T47D (cell line): ENCODE results near the gene FAM120B.
A peak's percentile ranks its signal among the peaks of the same experiment; 100 is the strongest.

ENCODE experiments used
- DNase-seq, 2 experiments: peaks; one replicate each; pipeline versions ENCODE4 v3.0.0 to v3.0.0-alpha.2; 2011 to 2012; ENCODE audit warnings: low read depth in 1 of 2, low spot score in 1 of 2
- JUND ChIP-seq: IDR thresholded peaks from 2 replicates; pipeline ENCODE4 v1.6.1; 2012; ENCODE audit warnings: low read depth
- in situ Hi-C: cut with HindIII; loops from 2 replicates; pipeline ENCODE4 v1.10.0; 2016; ENCODE audit warnings: low sequenced_read_pairs, low pct_unique_long_range_greater_than_20kb

FAM120B gene

GRCh38 chr6:170439366-170440361 is 133.1 kb downstream of the FAM120B start:
- DNase-seq: no peak
- in situ Hi-C loops: no loop called here

GRCh38 chr6:170440437-170440836 is 133.9 kb downstream of the FAM120B start:
- DNase-seq: no peak
- TF ChIP-seq JUND: no peak
- in situ Hi-C loops: no loop called here

More at GRCh38 chr6:170439366-170440361, 133.1 kb downstream of the FAM120B start:
- TF ChIP-seq JUND: no peak

GRCh38 chr6:170441316-170441715 is 134.8 kb downstream of the FAM120B start:
- in situ Hi-C loops: no loop called here
- no peak for TF ChIP-seq JUND
- no peak for DNase-seq

DNA sequence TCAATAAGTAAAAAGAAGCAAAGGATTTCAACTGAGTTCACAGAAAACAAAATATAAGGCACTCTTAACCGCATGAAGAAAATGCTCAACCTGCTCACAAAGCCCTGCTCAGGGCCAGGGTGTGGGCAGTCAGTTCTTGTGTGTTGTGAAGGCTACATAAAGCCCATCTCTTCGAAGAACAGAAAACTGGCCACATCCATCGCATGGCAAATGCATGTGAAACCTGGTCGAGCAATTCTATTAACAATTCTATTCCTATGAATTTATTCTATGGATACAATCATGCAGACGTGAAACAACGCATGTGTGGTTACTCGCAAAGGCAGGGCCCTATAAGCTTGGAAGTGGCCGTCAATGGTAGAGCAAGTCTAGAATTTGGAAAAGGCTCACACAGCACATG is 136.0 kb downstream of the FAM120B start:
- no peak for DNase-seq
- TF ChIP-seq JUND: no peak
- in situ Hi-C loops: no loop called here

- in situ Hi-C loops: no loop called here
- DNase-seq: peak in 1 of 2 experiments; percentile 40
- no peak for TF ChIP-seq JUND
These were observed 136.6 kb downstream of the FAM120B start for GRCh38 chr6:170443151-170443662.

DNA sequence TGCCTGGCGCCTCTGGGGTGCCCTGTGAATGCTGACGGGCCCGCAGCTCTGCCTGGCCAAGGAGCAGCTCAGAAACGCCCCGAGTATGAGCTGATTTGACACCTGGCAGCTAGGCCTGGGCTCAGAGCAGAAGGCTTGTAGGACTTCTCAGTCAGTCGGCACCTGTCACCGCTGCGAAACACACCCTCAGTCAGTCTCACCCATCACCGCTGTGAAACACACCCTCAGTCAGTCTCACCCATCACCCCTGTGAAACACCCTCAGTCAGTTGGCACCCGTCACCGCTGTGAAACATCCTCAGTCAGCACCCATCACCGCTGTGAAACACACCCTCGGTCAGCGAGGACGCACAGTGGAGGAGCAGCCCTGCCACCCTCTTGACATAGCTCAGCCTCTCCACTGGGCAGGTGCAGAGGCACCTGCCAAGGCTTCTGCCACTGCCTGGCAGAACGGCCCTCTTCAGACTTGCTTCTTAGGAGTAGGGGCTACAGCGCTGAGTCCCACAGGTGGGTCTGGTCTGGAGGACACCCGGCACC is 137.6 kb downstream of the FAM120B start:
- in situ Hi-C loops: no loop called here
- DNase-seq: no peak
- no peak for TF ChIP-seq JUND

DNA sequence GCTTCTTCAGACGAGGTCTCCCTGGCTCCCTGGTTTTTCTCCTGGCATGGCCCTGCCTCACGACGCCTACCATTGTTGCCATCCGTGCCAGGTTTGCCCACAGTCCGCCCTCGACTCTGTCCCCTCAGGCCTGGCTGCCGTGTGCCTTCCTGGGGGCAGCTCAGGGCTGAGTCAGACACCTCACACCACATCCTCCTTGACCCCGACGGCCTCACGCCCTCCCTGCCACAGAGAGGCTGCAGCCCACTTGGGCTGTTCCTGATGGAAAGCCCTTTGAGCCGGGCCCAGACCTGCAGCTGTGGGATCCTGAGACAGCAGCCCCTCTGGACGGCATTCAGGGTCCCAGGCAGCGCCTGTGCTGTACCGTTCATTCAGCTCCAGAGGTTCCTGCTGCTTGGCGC is 138.3 kb downstream of the FAM120B start:
- no peak for TF ChIP-seq JUND
- DNase-seq: no peak

GRCh38 chr6:170445487-170445886 is 138.9 kb downstream of the FAM120B start:
- no peak for DNase-seq
- in situ Hi-C loops: no loop called here
- TF ChIP-seq JUND: no peak

More for the DNA sequence above, 138.3 kb downstream of the FAM120B start:
- in situ Hi-C loops: no loop called here

- DNase-seq: no peak
- TF ChIP-seq JUND: no peak
- in situ Hi-C loops: no loop called here
These were observed 139.4 kb downstream of the FAM120B start for GRCh38 chr6:170445971-170446370.

GRCh38 chr6:170446841-170447560 is 140.4 kb downstream of the FAM120B start:
- in situ Hi-C loops: no loop called here
- no peak for DNase-seq
- no peak for TF ChIP-seq JUND

GRCh38 chr6:170447561-170447930 is 141.0 kb downstream of the FAM120B start:
- no peak for DNase-seq
- in situ Hi-C loops: no loop called here
- no peak for TF ChIP-seq JUND

- in situ Hi-C loops: no loop called here
- TF ChIP-seq JUND: no peak
These were observed 141.8 kb downstream of the FAM120B start for GRCh38 chr6:170448317-170448716.

More at GRCh38 chr6:170448317-170448716, 141.8 kb downstream of the FAM120B start:
- DNase-seq: no peak
